ENCODE measurements around the gene SDR42E2. TPM values are rescaled to one million over a fixed set of nuclear protein-coding genes. Genes with fewer than 3 reads are reported as not detected.

Gene SDR42E2
- total RNA-seq, 4 donors from 2014 or later = not detected

DNA sequence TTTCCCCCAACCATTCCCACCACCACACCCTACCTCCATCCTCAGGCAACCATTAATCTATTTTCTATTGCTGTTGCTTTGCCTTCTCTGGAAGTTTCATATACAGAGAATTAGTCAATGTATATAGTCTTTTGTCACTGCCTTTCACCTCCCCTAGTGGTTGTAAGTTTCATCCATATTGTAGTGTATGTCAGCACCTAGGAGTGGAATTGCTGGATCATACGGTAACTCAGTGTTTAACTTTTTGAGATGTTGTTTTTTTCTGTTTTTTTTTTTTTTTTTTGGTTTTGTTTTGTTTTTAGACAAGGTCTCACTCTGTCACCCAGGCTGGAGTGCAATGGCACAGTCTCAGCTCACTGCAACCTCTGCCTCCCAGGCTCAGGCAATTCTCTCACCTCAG, 60.7 kb downstream of the SDR42E2 start:
- Histone ChIP-seq H3K4me1 (peaks cover 0 to 29% (median 3%) of the 10 kb centered on the region in 3 donors), H3K9me3 (no peaks in the 10 kb centered on the region), H3K27me3 (no peaks in the 10 kb centered on the region), H3K36me3 (peaks cover 0 to 59% (median 0%) of the 10 kb centered on the region in 3 donors), H3K27ac (no peak overlapping the region), H3K4me3 (no peak overlapping the region)
- intact Hi-C loops (cut with DNase I) = no loop called here
- no peak for DNase-seq
- TF ChIP-seq, protein P1, sequence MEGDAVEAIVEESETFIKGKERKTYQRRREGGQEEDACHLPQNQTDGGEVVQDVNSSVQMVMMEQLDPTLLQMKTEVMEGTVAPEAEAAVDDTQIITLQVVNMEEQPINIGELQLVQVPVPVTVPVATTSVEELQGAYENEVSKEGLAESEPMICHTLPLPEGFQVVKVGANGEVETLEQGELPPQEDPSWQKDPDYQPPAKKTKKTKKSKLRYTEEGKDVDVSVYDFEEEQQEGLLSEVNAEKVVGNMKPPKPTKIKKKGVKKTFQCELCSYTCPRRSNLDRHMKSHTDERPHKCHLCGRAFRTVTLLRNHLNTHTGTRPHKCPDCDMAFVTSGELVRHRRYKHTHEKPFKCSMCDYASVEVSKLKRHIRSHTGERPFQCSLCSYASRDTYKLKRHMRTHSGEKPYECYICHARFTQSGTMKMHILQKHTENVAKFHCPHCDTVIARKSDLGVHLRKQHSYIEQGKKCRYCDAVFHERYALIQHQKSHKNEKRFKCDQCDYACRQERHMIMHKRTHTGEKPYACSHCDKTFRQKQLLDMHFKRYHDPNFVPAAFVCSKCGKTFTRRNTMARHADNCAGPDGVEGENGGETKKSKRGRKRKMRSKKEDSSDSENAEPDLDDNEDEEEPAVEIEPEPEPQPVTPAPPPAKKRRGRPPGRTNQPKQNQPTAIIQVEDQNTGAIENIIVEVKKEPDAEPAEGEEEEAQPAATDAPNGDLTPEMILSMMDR (IDR thresholded peaks at IDR 0.05) = no peak
- no peak for TF ChIP-seq POLR2A (IDR thresholded peaks at IDR 0.05)
- WGBS, 2 donors = 80 to 95% methylated on average over 1 of the region's 1 CpG

DNA sequence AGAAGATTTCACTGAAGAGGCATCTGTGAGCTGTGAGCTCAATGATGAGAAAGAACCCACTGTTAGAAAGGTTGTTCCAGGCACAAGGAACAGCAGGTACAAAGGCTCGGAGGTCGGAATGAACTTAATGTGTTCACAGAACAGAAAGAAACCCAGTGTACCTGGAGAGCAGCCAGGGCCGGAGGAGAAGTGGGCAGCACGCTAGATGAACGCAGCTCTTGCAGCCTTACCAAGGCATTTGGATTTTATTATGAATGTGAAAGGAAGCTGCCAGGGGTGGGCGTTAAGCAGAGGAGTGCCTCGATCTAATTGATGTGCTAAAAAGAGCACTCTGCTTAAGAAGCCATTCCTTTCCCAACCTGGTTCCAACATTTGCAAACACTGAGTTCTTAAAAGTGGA, 62.8 kb downstream of the SDR42E2 start:
- no peak for DNase-seq
- intact Hi-C loops (cut with DNase I) = no loop called here

DNA sequence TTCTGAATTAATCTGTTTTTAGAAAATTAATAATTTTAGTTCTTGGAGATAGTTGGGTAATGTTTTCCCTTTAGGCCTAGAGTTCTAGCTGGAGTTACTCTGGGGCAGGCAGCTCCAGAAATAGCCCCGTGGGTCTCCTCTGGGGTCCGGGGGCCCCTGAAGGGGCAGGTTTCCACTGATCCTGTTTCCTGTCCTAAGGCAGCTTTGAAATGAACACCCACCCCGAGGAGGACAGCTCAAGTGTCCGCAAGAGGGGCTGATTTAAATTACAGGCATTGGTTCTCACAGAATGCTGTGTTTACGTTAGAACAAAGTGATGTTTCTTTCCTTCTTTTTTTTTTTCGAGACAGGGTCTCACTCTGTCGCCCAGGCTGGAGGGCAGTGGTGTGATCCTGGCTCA, 67.6 kb downstream of the SDR42E2 start:
- 57 to 70% methylated on average over 7 of the region's 7 CpGs for WGBS, 2 donors
- H3K27me3 ChIP-seq = no peaks in the 10 kb centered on the region
- H3K4me1 ChIP-seq = peaks cover 3 to 34% (median 10%) of the 10 kb centered on the region in 3 donors
- H3K36me3 ChIP-seq = peaks cover 0 to 72% (median 0%) of the 10 kb centered on the region in 3 donors
- H3K9me3 ChIP-seq = no peaks in the 10 kb centered on the region
- intact Hi-C loops (cut with DNase I) = no loop called here
- peak overlapping the region in 1 of 4 donors; percentile 13 for H3K27ac ChIP-seq
- TF ChIP-seq, protein P1 (IDR thresholded peaks at IDR 0.05) = no peak
- DNase-seq = no peak
- no peak overlapping the region for H3K4me3 ChIP-seq

More for the DNA sequence above, 62.8 kb downstream of the SDR42E2 start:
- H3K27ac ChIP-seq = peak overlapping the region in 1 of 4 donors; percentile 57
- H3K36me3 ChIP-seq = peaks cover 0 to 69% (median 0%) of the 10 kb centered on the region in 3 donors
- no peak overlapping the region for H3K4me3 ChIP-seq
- no peaks in the 10 kb centered on the region for H3K9me3 ChIP-seq
- TF ChIP-seq POLR2A (IDR thresholded peaks at IDR 0.05) = no peak
- TF ChIP-seq, protein P1 (IDR thresholded peaks at IDR 0.05) = no peak
- WGBS, 2 donors = 72 to 76% methylated on average over 7 of the region's 7 CpGs
- peaks cover 0 to 24% (median 0%) of the 10 kb centered on the region in 3 donors for H3K4me1 ChIP-seq
- H3K27me3 ChIP-seq = no peaks in the 10 kb centered on the region

DNA sequence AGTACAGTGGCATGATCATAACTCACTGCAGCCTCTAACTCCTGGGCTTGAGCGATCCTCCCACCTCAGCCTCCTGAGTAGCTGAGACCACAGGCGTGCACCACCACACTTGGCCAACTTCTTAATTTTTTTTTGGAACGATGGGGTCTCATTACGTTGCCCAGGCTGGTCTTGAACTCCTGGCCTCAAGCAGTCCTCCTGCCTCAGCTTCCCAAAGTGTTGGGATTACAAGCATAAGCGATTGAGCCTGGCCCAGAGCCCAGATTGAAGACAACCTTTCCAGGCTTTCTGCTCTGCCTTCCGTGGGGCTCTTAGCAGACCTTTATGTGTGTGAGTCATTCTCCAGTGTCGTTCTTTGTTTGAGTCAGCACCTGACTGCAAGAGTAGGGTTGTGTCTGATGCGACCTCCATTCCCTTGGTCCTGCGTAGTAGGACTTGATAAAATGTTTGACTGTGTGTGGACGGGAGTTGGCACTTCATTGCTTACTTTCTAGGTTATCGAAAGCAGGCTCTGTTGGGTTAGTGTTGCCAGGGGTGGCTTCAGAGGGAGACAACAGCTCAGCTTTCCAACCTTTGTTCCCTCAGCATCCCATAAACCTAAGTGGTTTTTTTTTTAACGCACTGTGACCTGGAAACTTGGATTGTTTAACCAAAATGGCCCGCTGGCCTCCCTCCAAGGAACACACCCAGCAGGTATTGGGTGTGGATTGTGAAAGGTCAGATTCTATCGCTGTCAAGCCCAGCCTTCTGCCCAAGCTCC, 70.2 kb downstream of the SDR42E2 start:
- H3K27me3 ChIP-seq = no peaks in the 10 kb centered on the region
- no peak for DNase-seq
- H3K9me3 ChIP-seq = no peaks in the 10 kb centered on the region
- WGBS, 2 donors = 51 to 68% methylated on average over 13 to 14 of the region's 14 CpGs
- H3K27ac ChIP-seq = peak overlapping the region; percentile 25 to 83 (median 72)
- intact Hi-C loops (cut with DNase I) = no loop called here
- H3K4me3 ChIP-seq = peak overlapping the region in 1 of 4 donors; percentile 2
- peaks cover 0 to 53% (median 0%) of the 10 kb centered on the region in 3 donors for H3K36me3 ChIP-seq
- peaks cover 3 to 50% (median 15%) of the 10 kb centered on the region in 3 donors for H3K4me1 ChIP-seq
- TF ChIP-seq POLR2A (IDR thresholded peaks at IDR 0.05) = no peak
- TF ChIP-seq, protein P1 (IDR thresholded peaks at IDR 0.05) = no peak

DNA sequence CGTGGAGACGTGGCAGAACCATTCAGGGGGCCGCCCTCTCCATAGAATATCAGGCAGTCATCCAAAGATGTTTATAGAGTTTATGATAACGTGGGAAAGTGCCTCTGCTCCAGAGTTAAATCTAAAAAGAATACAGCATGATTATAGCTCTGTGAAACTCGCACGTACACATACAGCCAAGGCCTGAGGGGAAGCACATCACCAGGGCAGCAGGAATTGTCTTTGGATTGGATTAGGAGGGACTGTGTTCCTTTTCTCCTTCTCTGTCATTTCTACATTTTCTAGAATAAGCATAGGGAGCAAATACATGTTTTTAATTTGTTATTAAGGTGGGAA, 70.7 kb downstream of the SDR42E2 start:
- DNase-seq = no peak
- intact Hi-C loops (cut with DNase I) = no loop called here
- peaks cover 0 to 50% (median 3%) of the 10 kb centered on the region in 3 donors for H3K36me3 ChIP-seq
- H3K4me3 ChIP-seq = no peak overlapping the region
- peaks cover 3 to 55% (median 15%) of the 10 kb centered on the region in 3 donors for H3K4me1 ChIP-seq
- WGBS, 2 donors = 30 to 44% methylated on average over 6 of the region's 6 CpGs
- H3K27me3 ChIP-seq = no peaks in the 10 kb centered on the region
- H3K9me3 ChIP-seq = no peaks in the 10 kb centered on the region
- no peak for TF ChIP-seq POLR2A (IDR thresholded peaks at IDR 0.05)
- TF ChIP-seq, protein P1 (IDR thresholded peaks at IDR 0.05) = no peak
- peak overlapping the region; percentile 25 to 83 (median 72) for H3K27ac ChIP-seq
